ENCODE results near the gene ANP32B.
"Not testable (repeated sequence)": the region's sequence is repeated elsewhere in the genome, so short reads cannot be mapped to it uniquely, and the experiment has no call there.

ANP32B gene

DNA sequence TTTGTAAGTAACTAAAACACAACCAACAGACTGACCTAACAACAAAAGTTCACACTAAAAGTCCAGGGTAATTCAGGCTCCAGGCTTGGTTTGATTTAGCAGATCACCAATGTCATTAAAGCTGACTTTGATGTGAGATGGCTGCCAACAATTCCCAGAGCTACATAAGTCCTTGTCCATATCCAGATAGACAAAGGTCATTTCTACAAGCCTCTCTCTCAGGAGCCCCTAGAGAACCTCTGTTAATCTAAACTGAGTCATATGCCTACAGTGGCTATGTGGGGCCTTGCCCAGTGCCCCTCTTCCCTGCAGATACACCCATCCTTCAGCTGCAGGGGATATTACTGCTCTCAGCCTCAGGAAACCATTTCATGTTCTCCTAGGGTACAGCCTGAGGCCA is 18.2 kb upstream of the ANP32B start:
- no peak for DNase-seq

DNA sequence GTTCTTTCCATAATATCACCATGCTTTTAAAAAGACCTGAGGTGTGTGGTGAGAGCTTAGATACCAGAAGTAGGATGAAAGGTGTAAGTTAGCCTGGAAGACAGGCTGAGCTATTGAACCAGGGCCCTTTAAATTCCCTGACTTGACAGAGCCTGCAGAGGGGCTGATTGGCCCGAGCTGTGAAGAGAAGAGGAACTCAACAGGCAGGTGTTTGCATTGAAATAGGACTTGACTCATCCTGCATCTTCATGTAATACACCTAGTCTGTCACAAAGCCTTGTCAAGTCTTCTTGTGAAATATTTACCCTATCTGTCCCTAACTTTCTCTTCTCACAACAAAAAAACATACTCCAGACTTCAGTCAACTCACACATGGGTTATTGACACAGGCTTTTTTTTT is 16.6 kb upstream of the ANP32B start:
- DNase-seq: no peak

DNA sequence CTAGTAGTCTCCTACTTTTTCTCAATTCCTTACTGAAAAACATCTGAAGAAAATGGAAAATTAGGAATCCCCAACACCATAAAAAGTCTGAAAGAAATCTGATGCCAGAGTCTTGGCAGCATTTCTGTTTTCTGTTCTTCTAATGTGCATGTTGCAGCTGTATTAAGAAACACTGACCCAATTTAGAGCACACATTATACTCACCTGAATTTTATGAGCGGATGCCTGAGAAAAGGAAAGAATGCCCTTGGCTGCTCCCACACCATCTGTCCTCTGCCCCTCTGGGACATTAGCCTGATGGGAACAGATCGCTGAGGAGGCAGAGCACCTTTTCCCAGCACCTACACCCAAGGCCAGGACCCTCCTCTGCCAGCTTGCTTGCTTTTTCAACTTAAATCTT is 14.1 kb upstream of the ANP32B start:
- no peak for DNase-seq

DNA sequence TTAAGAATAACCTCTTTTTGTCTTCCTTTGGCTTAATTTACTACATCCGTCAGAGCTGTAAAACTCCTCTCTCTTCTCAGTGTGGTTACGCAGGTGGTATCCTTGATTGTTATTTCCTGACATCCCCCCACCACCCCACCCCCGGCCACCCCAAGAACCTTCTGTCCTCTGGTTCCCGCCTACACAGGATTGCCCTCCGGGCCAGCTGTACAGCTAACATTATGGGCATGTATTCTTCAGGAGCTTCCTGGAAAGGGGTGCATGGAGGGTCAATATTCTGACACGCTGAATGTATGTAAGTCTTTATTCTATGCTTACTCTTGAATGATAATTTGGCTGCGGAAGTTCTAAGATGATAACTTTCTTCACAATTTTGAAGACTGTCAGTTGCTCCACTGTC is 13.0 kb upstream of the ANP32B start:
- no peak for DNase-seq

DNA sequence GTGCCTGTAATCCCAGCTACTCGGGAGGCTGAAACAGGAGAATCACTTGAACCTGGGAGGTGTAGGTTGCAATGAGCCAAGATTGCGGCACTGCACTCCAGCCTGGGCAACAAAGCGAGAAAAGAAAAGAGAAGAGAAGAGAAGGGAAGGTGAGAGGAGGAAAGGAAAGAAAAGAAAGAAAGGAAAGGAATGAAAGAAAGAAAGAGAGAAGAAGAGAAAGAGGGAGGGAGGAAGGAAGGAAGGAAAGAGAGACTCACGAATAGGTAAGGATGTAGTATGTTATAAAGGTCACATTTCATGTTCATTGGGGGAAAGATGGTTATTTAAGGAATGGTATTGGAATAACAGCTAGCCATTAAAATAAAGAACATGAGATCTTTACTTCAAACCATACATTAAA is 10.4 kb upstream of the ANP32B start:
- no peak for DNase-seq

DNA sequence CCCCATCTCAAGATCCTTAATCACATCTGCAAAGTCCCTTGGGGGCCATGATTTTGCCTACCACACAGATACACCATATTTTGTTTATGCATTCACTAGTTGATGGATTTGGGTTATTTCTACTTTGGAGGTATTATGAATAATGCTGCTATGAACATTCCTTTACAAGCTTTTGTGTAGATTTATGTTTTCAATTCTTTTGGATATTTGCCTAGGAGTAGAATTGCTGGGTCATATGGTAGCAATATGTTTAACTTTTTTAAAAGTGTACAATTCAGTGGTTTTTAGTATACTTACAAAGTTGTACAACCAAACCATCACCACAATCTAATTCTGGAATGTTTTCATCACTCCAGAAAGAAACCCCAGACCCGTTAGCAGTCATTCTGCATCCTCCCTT is 7.8 kb upstream of the ANP32B start:
- no peak for DNase-seq

DNA sequence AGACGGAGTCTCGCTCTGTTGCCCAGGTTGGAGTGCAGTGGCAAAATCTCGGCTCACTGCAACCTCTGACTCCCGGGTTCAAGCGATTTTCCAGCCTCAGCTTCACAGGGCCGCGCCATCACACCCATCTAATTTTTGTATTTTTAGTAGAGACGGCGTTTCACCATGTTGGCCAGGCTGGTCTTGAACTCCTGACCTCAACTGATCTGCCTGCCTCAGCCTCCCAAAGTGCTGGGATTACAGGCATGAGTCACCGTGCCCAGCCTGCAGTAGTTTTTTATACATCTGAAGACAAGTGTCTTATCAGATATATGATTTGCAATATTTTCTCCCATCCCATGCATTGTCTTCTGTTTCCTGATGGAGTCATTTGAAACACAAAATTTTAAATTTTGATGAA is 6.5 kb upstream of the ANP32B start:
- DNase-seq: not testable (repeated sequence)

DNA sequence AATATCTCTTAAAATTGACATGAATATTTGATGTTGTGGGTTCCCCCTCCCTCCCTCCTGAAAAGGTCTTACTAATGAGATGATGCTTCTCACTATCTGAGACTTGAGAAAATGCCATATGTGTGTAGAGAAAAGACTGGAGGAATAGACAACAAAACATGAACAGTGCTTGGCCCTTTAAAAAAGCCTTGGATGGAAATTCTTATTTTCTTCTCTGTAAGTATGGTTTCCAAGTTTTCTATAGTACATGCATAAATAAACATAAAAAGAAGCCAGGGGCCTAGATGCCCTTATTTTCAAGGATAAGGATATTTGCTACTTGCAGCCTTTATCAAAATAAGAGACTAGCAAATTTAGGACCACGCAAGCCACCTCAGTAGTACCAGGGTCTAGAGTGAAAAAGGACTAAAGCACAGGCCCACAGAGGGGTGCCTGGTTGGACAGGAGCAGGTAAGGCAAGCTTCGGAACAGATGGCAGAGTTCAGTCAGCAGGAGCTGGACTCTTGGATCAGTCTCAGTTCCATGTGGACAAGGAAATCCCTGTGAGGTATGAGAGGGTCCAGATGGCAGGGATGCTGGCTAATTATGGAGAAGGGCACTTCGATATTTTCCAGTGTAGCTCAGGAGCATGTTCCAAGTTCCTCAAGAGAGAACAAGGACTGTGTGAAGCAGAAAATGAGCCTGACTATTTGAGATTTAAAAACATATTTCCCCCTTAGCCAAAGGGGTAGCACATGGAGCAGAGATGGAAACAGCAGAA is 4.6 kb upstream of the ANP32B start:
- no peak for DNase-seq

DNA sequence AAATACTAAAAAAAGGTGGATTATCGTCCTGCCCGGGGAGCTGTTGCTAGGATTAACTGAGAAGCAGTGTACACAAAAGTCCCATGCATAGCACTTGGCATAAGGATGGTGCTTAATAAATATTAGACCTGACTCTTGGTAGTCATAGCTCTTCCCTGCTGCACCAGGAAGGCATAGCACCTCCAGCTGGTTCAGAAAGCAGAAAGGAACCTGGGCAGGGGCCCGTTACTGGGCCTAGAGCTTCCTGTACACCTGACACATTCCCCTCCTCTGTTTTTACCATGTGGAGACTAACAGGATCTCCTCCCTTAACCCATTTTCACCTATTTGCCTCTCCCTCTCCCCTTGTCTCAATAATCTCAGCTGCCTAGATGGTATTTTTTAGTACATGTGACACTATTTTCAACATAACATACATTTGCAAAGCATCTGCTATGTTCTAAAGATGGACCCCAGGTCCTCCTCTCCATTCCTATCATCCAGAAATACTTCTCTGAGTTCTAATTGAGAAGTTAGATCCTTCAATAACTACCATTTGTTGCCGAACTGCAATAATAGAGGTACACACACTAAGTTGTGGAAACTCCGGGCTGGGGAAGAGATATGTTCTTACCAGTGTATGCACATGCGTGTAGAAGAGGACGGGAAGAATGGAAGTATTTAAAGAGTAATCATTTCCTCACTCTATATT is 3.2 kb upstream of the ANP32B start:
- no peak for DNase-seq

DNA sequence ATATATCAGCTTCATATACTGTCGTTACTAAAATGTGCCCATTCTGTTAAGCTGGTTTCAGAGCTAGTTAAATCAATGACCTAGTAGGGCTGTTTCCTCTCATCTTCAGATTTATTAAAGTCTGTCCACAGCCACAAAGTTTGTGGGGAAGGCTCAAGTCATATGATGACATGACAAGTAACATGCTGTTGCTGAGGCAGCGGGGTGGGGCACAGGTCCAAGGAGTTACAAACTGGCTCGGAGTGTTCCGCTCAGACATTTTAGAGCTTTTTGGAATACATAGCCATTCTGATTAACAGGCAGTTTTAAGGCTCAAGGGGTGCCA is 2.7 kb upstream of the ANP32B start:
- no peak for DNase-seq

DNA sequence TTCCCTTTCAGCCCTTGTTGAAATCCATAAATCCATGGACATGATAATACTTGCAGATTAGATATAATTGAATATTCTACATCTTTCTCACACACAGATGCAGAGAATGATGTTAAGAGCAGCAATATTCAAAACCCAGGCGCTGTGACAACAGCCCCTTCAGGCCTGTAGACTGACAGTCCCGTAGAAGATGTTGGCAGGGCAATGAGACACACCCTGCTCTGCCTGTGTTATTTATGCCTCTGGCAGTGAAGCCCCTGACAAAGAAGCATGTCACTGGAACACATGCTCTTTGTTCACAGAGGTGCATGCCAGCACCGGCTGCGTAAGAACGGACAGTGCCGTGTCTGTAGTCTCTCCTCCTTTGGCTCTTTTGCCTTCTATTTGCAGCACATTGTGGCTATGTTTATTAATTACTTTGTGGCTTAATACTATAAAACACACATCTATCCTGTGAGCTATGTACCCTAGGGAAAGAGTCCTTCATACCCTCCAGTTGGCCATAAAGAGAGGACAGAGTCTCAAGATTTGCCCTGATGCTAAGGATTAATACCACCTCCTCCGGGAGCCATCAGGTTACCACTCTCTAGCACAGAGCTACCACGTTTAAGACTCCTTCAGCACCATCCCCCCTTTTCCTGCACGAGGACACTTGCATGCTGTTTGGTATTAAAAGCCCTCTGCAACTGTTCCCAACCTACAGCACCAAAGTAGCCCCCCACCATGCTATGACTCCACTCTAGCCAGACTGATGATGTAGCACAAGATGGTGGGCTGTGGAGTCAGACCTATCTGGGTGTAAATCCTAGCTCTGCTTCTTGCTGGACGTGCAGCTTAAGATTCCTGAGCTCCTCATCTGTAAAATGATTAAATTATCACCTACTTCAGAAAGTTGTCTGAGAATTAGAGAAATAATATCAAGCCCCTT is 2.0 kb upstream of the ANP32B start:
- DNase-seq: no peak

DNA sequence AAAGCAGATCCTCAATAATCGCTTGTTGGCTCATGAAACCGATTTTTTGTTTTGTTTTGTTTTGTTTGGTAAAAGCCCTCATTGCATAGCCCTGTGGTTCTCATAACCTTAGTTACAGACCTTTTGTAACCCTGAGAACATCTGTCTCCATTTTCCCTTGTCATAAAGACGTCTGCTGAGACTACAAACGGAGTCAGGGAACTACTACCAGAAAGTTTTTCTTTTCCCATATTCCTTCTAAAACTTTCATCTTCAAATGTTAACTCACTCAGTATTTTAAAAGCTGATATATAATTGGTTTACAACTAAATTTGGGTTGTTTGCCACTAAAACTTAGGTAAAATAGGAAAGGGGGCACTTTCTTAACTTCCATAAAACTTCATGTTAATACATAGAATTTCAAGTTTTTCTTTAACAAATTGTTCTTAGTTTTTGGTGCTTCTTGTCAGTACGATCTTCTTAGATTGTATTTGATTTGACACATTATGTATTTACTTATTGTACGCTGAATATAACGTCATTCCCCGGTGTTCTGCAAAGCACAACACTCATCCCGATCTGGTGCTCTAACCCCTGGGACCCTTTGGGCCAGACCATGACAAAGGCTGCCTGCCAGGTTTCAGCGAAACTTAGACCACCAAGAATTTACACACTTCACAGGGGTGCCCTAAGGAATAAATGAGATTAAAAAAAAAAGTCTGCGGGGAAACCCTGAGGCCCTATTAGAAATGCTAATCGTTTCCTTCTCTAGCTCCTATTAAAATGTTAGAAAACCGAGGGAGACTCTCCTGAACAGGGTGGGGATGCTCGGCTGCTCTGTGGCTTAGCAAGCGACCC is 1.1 kb upstream of the ANP32B start:
- no peak for DNase-seq

DNA sequence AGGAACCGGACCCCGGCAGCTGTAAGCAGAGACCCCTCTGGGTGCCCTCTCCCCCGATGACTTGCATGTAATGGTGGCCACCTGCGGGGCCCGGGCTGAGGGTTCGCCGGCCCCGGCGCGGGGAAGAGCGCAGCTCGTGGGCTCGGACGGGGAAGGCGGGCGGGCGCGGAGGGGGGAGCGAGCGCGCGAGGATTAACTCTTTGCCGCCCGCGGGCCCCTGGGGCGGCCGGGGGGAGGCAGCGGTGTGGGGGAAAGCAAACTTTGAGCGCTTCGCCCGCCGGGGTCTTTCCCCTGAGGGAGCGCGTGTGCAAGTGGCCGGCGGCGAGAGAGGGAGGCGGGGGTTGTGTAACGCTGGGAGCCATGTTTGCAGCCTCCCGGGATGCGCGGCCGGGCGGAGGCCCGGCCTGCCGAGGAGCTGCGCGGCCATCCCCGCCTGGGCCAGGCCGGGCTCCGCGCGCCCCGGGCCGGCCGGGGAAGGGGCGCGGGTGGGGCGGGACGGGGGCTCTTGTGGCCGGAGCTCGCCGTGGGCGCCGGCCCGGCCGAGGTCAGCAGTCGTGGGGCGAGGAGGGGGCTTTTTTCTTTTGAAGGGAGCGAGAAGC is 547 bp downstream of the ANP32B start:
- DNase-seq: peak; percentile 44

DNA sequence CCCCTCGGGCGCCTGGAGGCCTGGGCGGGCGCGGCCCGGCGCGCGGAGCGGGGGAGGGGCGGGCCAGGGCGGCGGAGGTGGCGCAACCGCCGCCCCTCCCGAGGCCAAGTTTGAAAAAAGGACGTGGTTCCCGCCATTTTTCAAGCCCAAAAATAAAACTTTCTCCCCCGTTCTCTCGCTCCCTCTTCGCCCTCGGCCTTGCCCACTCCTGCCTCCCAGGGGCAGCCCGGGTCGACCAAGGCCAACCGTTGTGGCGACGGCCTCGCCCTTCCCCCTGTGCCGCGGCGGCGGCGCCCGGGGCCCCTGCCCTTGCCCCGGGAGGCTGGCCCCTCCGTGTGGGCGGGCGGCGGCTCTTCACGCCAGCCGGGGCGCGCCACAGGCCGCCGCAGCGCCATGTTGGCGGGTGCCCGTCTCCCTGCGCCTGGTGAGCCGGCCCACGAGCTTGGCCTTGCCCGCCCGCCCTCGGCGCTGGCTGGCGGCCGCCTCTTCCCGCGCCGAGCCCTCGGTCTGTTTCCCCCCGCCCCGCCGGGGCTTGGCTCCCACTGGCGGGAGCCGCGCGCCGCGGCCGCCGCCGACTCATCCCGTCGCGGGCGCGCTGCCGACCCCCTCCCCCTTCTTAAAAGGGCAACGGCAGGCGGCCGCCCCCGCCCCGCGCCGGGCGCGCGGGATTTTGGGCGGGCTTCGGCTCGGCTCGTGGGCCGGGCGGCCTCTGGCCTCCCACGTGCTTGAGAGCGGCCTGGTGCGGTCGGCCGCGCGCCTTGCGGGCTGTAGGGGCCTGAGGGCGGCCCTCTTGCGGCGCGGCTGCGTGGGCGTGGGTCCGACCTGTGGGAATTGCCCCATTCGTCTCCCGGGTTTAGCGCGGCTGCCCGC is 1.3 kb downstream of the ANP32B start:
- DNase-seq: peak; percentile 72

DNA sequence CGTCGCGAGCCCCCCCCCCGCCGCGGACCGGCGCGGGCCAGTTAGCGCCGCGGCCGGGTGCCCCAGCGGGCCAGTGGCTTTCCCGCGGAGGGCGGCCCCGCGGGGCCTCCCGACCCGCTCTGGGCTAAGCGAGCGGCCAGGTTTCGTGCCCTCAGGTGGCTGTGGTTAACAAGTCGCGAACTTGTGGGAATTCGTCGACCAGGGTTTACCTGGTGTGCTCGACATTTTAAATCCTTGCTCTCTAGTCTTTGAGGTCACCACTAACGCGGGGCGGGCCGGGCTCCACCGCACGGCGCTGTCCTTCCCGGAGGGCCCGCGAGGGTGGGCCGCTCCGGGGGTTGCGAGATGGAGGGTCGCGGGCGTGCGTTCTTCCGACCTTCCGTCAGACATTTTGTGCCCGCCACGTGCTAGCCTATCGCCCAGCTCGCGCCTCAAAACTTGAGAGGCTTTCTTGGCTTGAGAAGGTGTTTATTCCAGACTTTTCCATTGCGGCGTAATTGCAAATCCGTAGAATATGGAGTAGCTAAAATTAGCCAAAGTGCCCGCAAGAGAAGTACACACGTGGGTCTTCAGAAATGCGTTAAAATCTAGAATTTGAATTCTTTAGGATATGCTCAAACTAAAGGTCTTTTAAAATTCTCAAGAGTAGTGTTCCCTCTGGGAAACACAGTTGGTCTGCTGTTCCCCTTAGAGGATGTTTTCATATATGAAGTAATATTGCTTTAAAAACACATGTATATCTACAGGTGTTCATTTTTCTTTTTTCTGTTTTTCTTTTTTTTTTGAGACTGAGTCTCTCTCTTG is 2.1 kb downstream of the ANP32B start:
- DNase-seq: peak; percentile 72

DNA sequence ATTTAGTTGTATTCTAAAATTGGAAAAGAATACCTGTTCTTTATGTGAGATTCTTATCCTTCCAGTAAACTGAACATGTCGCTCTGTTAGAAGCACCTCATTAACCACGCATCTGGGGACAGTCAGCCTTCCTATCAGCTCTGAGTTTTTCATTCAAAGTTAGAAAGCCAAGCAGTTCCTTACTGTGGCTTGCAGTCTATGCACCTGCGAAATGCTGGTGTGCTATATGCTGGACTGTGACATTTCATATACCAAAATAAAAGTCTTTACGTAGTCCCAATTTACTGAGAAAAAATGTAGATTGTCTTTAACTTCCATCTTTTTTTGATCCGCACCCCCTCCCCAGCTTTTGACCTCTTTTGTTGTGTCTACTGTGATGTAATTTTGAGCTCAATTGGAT is 4.3 kb downstream of the ANP32B start:
- DNase-seq: no peak

DNA sequence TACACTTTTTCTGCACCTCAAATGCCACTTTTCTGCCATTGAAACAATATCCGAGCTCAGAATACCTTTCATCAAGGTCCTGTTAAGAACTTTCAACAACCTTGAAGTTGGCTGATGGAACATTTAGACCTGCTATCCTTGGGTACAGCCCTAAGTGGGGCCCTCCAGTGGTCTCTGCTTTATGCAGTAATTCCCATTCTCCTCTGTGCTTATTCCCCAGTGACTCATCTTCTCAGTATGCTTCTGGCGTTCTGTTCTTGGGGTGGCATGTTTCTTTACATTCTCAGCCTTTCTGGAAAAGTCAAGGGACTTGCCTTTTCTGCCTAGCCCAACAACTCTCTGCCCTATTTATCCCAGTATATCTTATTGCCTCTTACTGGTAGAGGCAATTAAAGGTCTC is 7.1 kb downstream of the ANP32B start:
- no peak for DNase-seq

DNA sequence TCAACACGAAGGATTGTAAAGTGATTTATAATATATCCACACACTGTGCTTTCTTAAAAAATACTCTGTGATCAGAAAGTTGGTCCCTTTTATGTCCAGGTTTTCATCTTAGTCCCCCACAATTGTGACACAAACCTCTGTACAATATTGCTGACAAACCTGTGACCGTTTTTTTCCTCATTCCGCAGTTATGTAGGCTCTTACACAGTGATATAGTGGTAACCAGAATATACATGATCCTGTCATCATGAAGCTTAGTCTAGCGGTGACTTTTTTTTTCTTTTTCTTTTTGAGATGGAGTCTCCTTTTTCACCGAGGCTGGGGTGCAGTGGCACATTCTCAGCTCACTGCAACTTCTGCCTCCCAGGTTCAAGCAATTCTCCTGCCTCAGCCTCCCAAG is 8.7 kb downstream of the ANP32B start:
- DNase-seq: no peak

DNA sequence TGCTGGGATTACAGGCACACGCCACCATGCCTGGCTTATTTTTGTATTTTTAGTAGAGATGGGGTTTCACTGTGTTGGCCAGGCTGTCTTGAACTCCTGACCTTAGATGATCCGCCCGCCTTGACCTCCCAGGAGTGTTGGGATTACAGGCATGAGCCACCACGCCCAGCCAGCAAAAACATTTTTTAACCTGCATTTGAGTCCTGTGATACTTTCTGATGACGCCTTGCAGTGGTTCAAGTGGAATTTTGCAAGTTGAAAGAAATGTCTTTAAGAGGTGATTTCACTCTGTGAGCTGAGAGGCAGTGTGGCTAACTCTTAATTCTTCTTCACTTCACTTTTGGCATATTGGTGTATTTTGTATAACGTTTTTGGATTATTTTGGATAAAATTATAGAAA is 9.1 kb downstream of the ANP32B start:
- no peak for DNase-seq

DNA sequence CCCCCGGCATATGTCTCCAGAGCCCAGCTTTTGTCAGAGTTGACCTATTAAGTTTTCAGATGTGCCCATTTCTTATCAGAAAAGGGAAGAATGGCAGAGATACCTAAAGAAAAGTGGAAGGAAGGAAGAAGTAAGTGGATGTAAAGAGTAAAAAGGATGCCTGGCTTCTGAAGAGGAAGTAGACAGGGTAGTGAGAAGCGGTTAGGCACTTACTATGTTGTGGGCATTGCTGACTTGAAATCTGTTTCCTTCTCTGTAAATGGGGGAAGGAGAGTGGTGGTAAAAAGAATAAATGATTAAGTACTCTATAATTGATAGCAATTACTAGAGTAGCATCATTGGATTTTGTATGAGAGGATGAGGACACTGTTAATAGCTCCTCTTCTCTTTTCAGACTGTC is 9.9 kb downstream of the ANP32B start:
- DNase-seq: no peak

DNA sequence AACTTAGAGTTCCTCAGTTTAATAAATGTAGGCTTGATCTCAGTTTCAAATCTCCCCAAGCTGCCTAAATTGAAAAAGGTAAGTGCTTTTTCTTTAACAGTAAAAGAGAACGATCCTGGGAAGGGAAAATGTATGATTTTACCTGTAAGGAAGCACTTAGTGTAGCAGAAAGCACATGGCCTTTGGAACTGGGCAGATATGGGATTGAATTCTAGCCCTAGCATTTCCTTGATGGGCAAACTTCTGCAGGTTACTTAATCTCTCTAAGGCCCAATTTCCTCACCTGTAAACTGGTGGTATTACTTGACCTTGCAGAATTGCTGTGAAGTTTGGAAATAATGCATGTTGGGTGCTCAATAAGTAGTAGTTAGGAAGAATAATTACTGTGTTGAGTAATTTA is 11.6 kb downstream of the ANP32B start:
- DNase-seq: no peak

All from NK-92 treated with Interleukin-12 subunit alpha and Interleukin-12 subunit beta, amount 100 ng/mL, for 24 hours (cell line).